ENCODE measurements around the gene ANXA4. TPM values are rescaled to one million over a fixed set of nuclear protein-coding genes. Genes with fewer than 3 reads are reported as not detected.
"Not testable (repeated sequence)": the region's sequence is repeated elsewhere in the genome, so short reads cannot be mapped to it uniquely, and the experiment has no call there.

The ANXA4 gene
- total RNA-seq, 1 experiment from 2014 or later: 183 TPM

- Histone ChIP-seq H3K36me3 (ENCODE audit: control insufficient read depth, insufficient read depth, low read length) (no peaks in the 10 kb centered on the region), H3K4me1 (ENCODE audit: control insufficient read depth, insufficient read depth, low read length) (peaks cover 33% of the 10 kb centered on the region), H3K27ac (ENCODE audit: low read length) (no peak overlapping the region), H3K27me3 (ENCODE audit: control insufficient read depth, insufficient read depth, low read length) (no peaks in the 10 kb centered on the region), H3K4me3 (ENCODE audit: low read depth in 2 of 2, low read length in 2 of 2) (no peak overlapping the region), H3K9me3 (ENCODE audit: control insufficient read depth, insufficient read depth, low read depth, low read length) (no peaks in the 10 kb centered on the region)
- CTCF ChIA-PET: no interaction called here
- no TSS peak for BruUV-seq (replicated peaks)
- TF ChIP-seq, protein P1, sequence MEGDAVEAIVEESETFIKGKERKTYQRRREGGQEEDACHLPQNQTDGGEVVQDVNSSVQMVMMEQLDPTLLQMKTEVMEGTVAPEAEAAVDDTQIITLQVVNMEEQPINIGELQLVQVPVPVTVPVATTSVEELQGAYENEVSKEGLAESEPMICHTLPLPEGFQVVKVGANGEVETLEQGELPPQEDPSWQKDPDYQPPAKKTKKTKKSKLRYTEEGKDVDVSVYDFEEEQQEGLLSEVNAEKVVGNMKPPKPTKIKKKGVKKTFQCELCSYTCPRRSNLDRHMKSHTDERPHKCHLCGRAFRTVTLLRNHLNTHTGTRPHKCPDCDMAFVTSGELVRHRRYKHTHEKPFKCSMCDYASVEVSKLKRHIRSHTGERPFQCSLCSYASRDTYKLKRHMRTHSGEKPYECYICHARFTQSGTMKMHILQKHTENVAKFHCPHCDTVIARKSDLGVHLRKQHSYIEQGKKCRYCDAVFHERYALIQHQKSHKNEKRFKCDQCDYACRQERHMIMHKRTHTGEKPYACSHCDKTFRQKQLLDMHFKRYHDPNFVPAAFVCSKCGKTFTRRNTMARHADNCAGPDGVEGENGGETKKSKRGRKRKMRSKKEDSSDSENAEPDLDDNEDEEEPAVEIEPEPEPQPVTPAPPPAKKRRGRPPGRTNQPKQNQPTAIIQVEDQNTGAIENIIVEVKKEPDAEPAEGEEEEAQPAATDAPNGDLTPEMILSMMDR (IDR thresholded peaks at IDR 0.05): no peak
- TF ChIP-seq REST (IDR thresholded peaks at IDR 0.05; ENCODE audit: insufficient read depth in 1 of 2, low read depth in 2 of 2, low read length in 1 of 2) (no peak), POLR2AphosphoS5 (IDR thresholded peaks at IDR 0.05; ENCODE audit: low read depth, low read length) (no peak), TCF7L2 (IDR thresholded peaks at IDR 0.05; ENCODE audit: low read depth, low read length) (no peak)
- DNase-seq (ENCODE audit: low read depth, low spot score) (peak; percentile 45), ATAC-seq (no peak)
- POLR2A ChIA-PET: interaction anchor here (0.9 to 1.1 kb wide), 2 partner anchors 32 to 38 kb away, joined by 3 to 6 read pairs; no protein-coding TSS in a partner anchor
- in situ Hi-C loops (cut with HindIII; ENCODE audit: low pct_unique_long_range_greater_than_20kb, low sequenced_read_pairs) (no loop called here), intact Hi-C loops (cut with micrococcal nuclease; ENCODE audit: unreplicated experiment) (no loop called here)
Measured at GRCh38 chr2:69773206-69773605, 31.3 kb downstream of the ANXA4 start.

GRCh38 chr2:69774258-69774983 lies 32.5 kb downstream of the ANXA4 start:
- POLR2A ChIA-PET; CTCF ChIA-PET; intact Hi-C loops (cut with micrococcal nuclease; ENCODE audit: unreplicated experiment); H3K27ac ChIP-seq (ENCODE audit: low read length); DNase-seq (ENCODE audit: low read depth, low spot score); H3K36me3 ChIP-seq (ENCODE audit: control insufficient read depth, insufficient read depth, low read length); in situ Hi-C loops (cut with HindIII; ENCODE audit: low pct_unique_long_range_greater_than_20kb, low sequenced_read_pairs); ATAC-seq; BruUV-seq (replicated peaks); H3K9me3 ChIP-seq (ENCODE audit: control insufficient read depth, insufficient read depth, low read depth, low read length); H3K4me3 ChIP-seq (ENCODE audit: low read depth in 2 of 2, low read length in 2 of 2); H3K27me3 ChIP-seq (ENCODE audit: control insufficient read depth, insufficient read depth, low read length): not testable (repeated sequence)
- H3K4me1 ChIP-seq (ENCODE audit: control insufficient read depth, insufficient read depth, low read length): peaks cover 25% of the 10 kb centered on the region

DNA sequence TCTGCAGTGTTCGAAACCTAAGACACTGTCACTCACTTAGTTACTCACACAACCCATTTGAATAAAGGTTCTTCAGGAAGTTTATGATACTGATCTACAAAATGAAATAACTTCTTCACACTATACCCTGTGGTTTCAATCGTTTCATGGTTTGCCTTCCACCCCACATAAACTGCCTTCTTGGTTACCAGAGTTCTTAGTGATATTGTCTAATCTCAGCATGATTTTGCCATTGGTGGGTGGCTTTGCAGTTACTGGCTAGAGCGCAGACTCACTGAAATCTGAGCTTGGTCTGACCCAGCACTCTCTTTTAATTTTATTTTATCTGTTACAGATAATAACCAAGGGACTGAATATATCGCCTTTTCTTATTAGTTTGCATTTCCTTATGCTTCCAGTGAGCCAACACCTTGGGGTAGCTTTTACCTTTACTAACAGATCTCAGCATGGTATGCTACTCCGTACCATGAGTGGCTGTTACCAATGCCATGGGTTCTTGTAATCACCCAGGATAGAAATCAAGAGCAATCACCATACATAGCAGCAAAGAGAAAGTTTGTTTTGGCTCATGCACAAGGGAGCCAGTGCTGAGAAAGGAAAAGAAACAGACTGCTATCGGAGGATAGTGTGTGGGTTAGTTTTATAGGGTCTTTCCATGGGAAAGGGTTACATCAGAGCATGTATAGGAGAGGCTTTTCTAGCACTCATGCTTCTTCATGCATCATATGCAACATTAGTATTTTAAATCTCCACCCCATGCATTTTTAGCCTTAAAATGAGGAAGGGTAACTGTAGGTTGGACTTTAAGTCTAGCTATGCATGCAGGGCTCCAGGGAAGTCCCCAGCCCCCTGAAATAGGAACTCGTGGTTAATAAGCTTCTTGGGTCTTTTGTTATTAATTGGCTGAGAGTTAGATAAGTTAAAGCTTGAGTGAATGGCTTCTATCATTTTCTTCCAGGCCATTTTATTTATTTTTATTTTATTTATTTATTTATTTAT lies 33.3 kb downstream of the ANXA4 start:
- POLR2A ChIA-PET: no interaction called here

More for the DNA sequence above, 33.3 kb downstream of the ANXA4 start:
- no peaks in the 10 kb centered on the region for H3K9me3 ChIP-seq (ENCODE audit: control insufficient read depth, insufficient read depth, low read depth, low read length)
- H3K4me3 ChIP-seq (ENCODE audit: low read depth in 2 of 2, low read length in 2 of 2): no peak overlapping the region
- no peaks in the 10 kb centered on the region for H3K27me3 ChIP-seq (ENCODE audit: control insufficient read depth, insufficient read depth, low read length)
- TF ChIP-seq SIN3A (IDR thresholded peaks at IDR 0.05; ENCODE audit: borderline replicate concordance, insufficient read depth, low read depth, low read length) (no peak), POLR2AphosphoS5 (IDR thresholded peaks at IDR 0.05; ENCODE audit: low read depth, low read length) (no peak), REST (IDR thresholded peaks at IDR 0.05; ENCODE audit: insufficient read depth in 1 of 2, low read depth in 2 of 2, low read length in 1 of 2) (no peak), TCF7L2 (IDR thresholded peaks at IDR 0.05; ENCODE audit: low read depth, low read length) (no peak)
- TF ChIP-seq, protein P1 (IDR thresholded peaks at IDR 0.05): no peak
- in situ Hi-C loops (cut with HindIII; ENCODE audit: low pct_unique_long_range_greater_than_20kb, low sequenced_read_pairs): no loop called here
- ATAC-seq (no peak), DNase-seq (ENCODE audit: low read depth, low spot score) (no peak)
- intact Hi-C loops (cut with micrococcal nuclease; ENCODE audit: unreplicated experiment): no loop called here
- CTCF ChIA-PET: no interaction called here
- no peak overlapping the region for H3K27ac ChIP-seq (ENCODE audit: low read length)
- H3K36me3 ChIP-seq (ENCODE audit: control insufficient read depth, insufficient read depth, low read length): no peaks in the 10 kb centered on the region
- no TSS peak for BruUV-seq (replicated peaks)
- H3K4me1 ChIP-seq (ENCODE audit: control insufficient read depth, insufficient read depth, low read length): peaks cover 16% of the 10 kb centered on the region

Measured in Panc1 (cell line).